HepG2 (cell line): ENCODE data around the gene UQCC2. TPM values are rescaled to one million over a fixed set of nuclear protein-coding genes. Genes with fewer than 3 reads are reported as not detected.

Experiments used
- ATAC-seq: fragments of 200-7000 bp; cut with Tn5 transposase; 3 replicates; pipeline ENCODE4 v1.9.1; 2020; ENCODE audit warnings: mild to moderate bottlenecking, moderate library complexity
- BruUV-seq: library from RNA; stranded (reverse); fragments of 400-500 nt; replicated peaks from 2 replicates; lab custom pipeline; 2021; lab: Mats Ljungman, UMichigan
- CTCF ChIA-PET: fragments of 300-600 bp; formaldehyde crosslinking; extraction: SDS; loops from one replicate; lab custom pipeline; 2021; ENCODE audit warnings: low total read pairs, inconsistent platforms, low intra/inter-chr PET ratio; lab: Yijun Ruan, JAX
- POLR2A ChIA-PET: fragments of 350-600 bp; sonication (Branson Sonifier 250); formaldehyde crosslinking; loops from one replicate; lab custom pipeline; 2020; ENCODE audit warnings: antibody characterized with exemption, inconsistent platforms; lab: Yijun Ruan, JAX
- DNase-seq: peaks from one replicate; pipeline ENCODE4 v3.0.0-alpha.2; 2015; ENCODE audit warnings: low spot score
- FAIRE-seq: peaks from 3 replicates; lab custom pipeline; 2011; peaks lifted over from hg19 to GRCh38; lab: Jason Lieb, UNC
- H2AFZ ChIP-seq: one replicate; pipeline ENCODE4 v1.6.1; 2011; ENCODE audit warnings: low read length, inconsistent platforms
- H3K27ac ChIP-seq: fragments of 300-600 bp; 3 replicates; pipeline ENCODE4 v1.8.0; 2011; ENCODE audit warnings: mixed run types, mild to moderate bottlenecking, mixed read lengths, low read length, inconsistent platforms; ENCODE audit not compliant: insufficient read depth; ENCODE audit errors: extremely low read length
- H3K27me3 ChIP-seq, 2 experiments: fragments of 200-600 bp in 1 of 2; 2 replicates in 1 of 2; 3 replicates in 1 of 2; pipeline versions ENCODE4 v1.6.0 to v1.8.0; 2011; ENCODE audit warnings: low read length in 2 of 2, mild to moderate bottlenecking in 2 of 2, moderate library complexity in 2 of 2, inconsistent platforms in 1 of 2; ENCODE audit not compliant: insufficient read depth in 2 of 2, control insufficient read depth in 1 of 2
- H3K36me3 ChIP-seq, 2 experiments: fragments of 200-600 bp in 1 of 2; replicated peaks in 1 of 2; 2 replicates in 1 of 2; 3 replicates in 1 of 2; pipeline versions ENCODE4 v1.5.1 to v1.8.0; 2011; ENCODE audit warnings: low read length in 2 of 2, inconsistent platforms in 1 of 2; ENCODE audit not compliant: insufficient read depth in 2 of 2, control insufficient read depth in 1 of 2
- H3K4me1 ChIP-seq: 2 replicates; pipeline ENCODE4 v1.5.1; 2012; ENCODE audit warnings: low read length, inconsistent platforms; ENCODE audit not compliant: insufficient read depth
- H3K4me2 ChIP-seq: 2 replicates; pipeline ENCODE4 v1.6.0; 2011; ENCODE audit warnings: low read depth, low read length, inconsistent platforms
- H3K4me3 ChIP-seq, 3 experiments: fragments of 200-600 bp in 1 of 3; sonication (generic), shearing (Covaris generic) in 1 of 3; replicated peaks in 1 of 3; 2 replicates each; pipeline ENCODE4 v1.5.1; 2011 to 2016; ENCODE audit warnings: low read length in 3 of 3, inconsistent platforms in 2 of 3, low read depth in 2 of 3, mild to moderate bottlenecking in 2 of 3, control low read depth in 1 of 3, mixed read lengths in 1 of 3; ENCODE audit not compliant: insufficient read depth in 1 of 3
- H3K79me2 ChIP-seq: one replicate; pipeline ENCODE4 v1.6.1; 2011; ENCODE audit warnings: low read length, inconsistent platforms; ENCODE audit not compliant: insufficient read depth
- H3K9ac ChIP-seq: 2 replicates; pipeline ENCODE4 v1.6.0; 2011; ENCODE audit warnings: mild to moderate bottlenecking, low read depth, low read length, inconsistent platforms; ENCODE audit not compliant: insufficient read depth
- H3K9me3 ChIP-seq: 2 replicates; pipeline ENCODE4 v1.5.1; 2012; ENCODE audit warnings: mild to moderate bottlenecking, low read length
- H4K20me1 ChIP-seq: 2 replicates; pipeline ENCODE4 v1.6.0; 2011; ENCODE audit warnings: inconsistent platforms, mild to moderate bottlenecking, low read length, moderate library complexity; ENCODE audit not compliant: insufficient read depth
- HDAC6 ChIP-seq: fragments of 200-600 bp; sonication (generic); IDR thresholded peaks from 2 replicates; pipeline ENCODE4 v1.7.0; 2017; ENCODE audit warnings: mild to moderate bottlenecking, antibody characterized with exemption, low read length, low read depth
- HNF4G ChIP-seq, 2 experiments: sonication (generic) in 1 of 2; formaldehyde crosslinking in 1 of 2; IDR thresholded peaks; 2 replicates each; pipeline versions ENCODE4 v1.4.0 to v1.6.1; 2011 to 2020; ENCODE audit warnings: borderline replicate concordance in 2 of 2, low read depth in 2 of 2, mild to moderate bottlenecking in 2 of 2, low read length in 1 of 2, missing genetic modification reagents in 1 of 2, moderate library complexity in 1 of 2
- KDM3A ChIP-seq: IDR thresholded peaks from 2 replicates; pipeline ENCODE4 v1.6.1; 2018; ENCODE audit warnings: low read depth, missing compliant biosample characterization
- ZNF562 ChIP-seq: sonication (generic); formaldehyde crosslinking; IDR thresholded peaks from 2 replicates; pipeline ENCODE4 v1.8.0; 2022; ENCODE audit warnings: missing genetic modification reagents, borderline replicate concordance
- ZNF775 ChIP-seq: sonication (generic); formaldehyde crosslinking; IDR thresholded peaks from 2 replicates; pipeline ENCODE4 v1.4.0; 2020; ENCODE audit warnings: missing genetic modification reagents, mild to moderate bottlenecking, moderate library complexity, borderline replicate concordance
- ZNF879 ChIP-seq: sonication (generic); formaldehyde crosslinking; IDR thresholded peaks from 2 replicates; pipeline ENCODE4 v1.8.1; 2023; ENCODE audit warnings: missing genetic modification reagents
- WGBS: methylation state at CpG from one replicate; pipeline ENCODE4 v1.1.6; 2017; ENCODE audit warnings: low lambda C conversion rate; 5-methylcytosine and 5-hydroxymethylcytosine counted together
- in situ Hi-C: cut with HindIII; loops from 2 replicates; pipeline ENCODE4 v1.10.0; 2017; ENCODE audit warnings: low pct_unique_long_range_greater_than_20kb; ENCODE audit not compliant: extremely low pct_ligation_motif_present
- intact Hi-C: fragments of 100-400 bp; cut with micrococcal nuclease; formaldehyde crosslinking; loops from one replicate; pipeline ENCODE4 v1.10.0; 2022; ENCODE audit not compliant: unreplicated experiment
- polyA plus RNA-seq, 8 experiments: library from polyadenylated mRNA; depleted of rRNA in 3 of 8; stranded (reverse) in 7 of 8; unstranded in 1 of 8; fragments of >200 nt; fragmentation: Illumina TruSeq in 4 of 8; extraction: Trizol in 4 of 8; gene quantifications; 2 replicates each; pipeline versions ENCODE4 v1.2.1 to v1.2.3, GENCODE V29; 2011 to 2016; ENCODE audit warnings: low read depth in 4 of 8, missing spikeins in 1 of 8, mixed read lengths in 1 of 8; ENCODE audit not compliant: insufficient read depth in 1 of 8
- total RNA-seq, 5 experiments: library from RNA; depleted of rRNA; stranded (reverse); fragments of >200 nt; fragmentation: Illumina TruSeq; extraction: Trizol; gene quantifications; 2 replicates each; pipeline ENCODE4 v1.2.3, GENCODE V29; 2016; ENCODE audit warnings: low read depth in 1 of 5
- TF ChIP-seq, protein P1 (sequence below): sonication (generic); formaldehyde crosslinking; conservative IDR thresholded peaks from 2 replicates; pipeline ENCODE4 v1.4.0; 2020; ENCODE audit warnings: missing genetic modification reagents
- TF ChIP-seq, protein P2 (sequence below): sonication (generic); formaldehyde crosslinking; IDR thresholded peaks from 2 replicates; pipeline ENCODE4 v1.5.0; 2020; ENCODE audit warnings: missing genetic modification reagents
- TF ChIP-seq, protein P3 (sequence below): sonication (generic); formaldehyde crosslinking; IDR thresholded peaks from 2 replicates; pipeline ENCODE4 v1.5.1; 2020; ENCODE audit warnings: missing genetic modification reagents, mild to moderate bottlenecking, borderline replicate concordance

UQCC2 gene
- total and polyA plus RNA-seq, 2 of the 13 experiments (the other 11 are each of a cell fraction or from before 2014, with no cell fraction given): 82.4 to 238 TPM

DNA sequence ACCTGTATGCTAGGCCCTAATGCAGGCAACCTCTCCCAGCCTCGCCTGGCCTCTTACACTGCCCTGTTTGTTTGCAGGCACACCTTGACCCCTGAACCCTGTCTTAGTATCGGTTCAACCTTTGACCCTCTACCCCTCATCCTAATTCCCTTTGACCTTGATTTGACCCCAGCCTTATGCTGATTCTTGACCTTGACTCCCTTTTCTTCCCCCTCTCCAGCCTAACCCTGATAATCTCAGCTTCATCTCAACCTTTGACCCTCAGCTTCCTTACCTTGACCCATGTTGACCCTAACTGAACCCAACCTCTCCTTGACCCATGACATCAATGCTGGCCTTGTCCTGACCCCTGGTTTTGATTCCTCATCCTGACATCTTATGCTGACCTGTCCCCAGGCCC, 33.8 kb downstream of the UQCC2 start (continued):
- TF ChIP-seq HNF4G (IDR thresholded peaks at IDR 0.05; ENCODE audit: borderline replicate concordance, low read depth, low read length): no peak
- TF ChIP-seq HNF4G (CRISPR knock-in tag; IDR thresholded peaks at IDR 0.05; ENCODE audit: borderline replicate concordance, low read depth): no peak

DNA sequence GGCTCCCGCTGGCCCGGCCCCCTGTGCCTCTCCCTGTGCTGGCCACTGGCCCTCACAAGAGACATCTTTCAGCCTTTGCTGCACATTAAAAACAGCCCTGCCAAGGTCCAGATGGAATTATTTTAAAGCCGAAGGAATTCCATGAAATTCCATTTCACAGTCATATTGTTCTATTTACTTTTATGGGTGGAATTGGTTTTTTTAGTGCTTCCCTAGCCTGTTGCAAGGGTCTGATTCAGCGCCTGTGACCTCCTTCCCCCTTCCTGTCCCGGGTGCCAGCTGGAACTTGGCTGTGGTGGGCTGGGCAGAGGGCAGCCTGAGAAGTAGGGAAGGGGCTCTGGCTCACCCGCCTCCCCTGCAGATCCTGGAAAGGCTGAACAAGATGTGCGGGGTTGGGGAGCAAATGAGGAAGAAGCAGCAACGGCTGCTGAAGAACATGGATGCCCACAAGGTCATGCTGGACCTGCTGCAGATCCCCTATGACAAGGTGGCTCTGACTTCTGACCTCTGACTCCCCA, 34.3 kb downstream of the UQCC2 start:
- H3K9ac ChIP-seq: no peak overlapping the region
- H3K4me1 ChIP-seq: no peaks in the 10 kb centered on the region
- TF ChIP-seq KDM3A (CRISPR knock-in tag) (no peak), HDAC6 (no peak), ZNF879 (no peak), ZNF562 (CRISPR knock-in tag) (no peak), ZNF775 (no peak)
- TF ChIP-seq, protein P1, sequence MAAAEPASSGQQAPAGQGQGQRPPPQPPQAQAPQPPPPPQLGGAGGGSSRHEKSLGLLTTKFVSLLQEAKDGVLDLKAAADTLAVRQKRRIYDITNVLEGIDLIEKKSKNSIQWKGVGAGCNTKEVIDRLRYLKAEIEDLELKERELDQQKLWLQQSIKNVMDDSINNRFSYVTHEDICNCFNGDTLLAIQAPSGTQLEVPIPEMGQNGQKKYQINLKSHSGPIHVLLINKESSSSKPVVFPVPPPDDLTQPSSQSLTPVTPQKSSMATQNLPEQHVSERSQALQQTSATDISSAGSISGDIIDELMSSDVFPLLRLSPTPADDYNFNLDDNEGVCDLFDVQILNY (CRISPR knock-in tag): no peak
- TF ChIP-seq, protein P2, sequence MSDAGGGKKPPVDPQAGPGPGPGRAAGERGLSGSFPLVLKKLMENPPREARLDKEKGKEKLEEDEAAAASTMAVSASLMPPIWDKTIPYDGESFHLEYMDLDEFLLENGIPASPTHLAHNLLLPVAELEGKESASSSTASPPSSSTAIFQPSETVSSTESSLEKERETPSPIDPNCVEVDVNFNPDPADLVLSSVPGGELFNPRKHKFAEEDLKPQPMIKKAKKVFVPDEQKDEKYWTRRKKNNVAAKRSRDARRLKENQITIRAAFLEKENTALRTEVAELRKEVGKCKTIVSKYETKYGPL (CRISPR knock-in tag): no peak
- TF ChIP-seq, protein P3, sequence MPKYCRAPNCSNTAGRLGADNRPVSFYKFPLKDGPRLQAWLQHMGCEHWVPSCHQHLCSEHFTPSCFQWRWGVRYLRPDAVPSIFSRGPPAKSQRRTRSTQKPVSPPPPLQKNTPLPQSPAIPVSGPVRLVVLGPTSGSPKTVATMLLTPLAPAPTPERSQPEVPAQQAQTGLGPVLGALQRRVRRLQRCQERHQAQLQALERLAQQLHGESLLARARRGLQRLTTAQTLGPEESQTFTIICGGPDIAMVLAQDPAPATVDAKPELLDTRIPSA: no peak
- 85% methylated on average over 8 of the region's 8 CpGs for whole genome bisulfite sequencing
- H3K4me2 ChIP-seq: no peak overlapping the region
- peaks cover 4 to 7% of the 10 kb centered on the region in 2 experiments; a peak in 2 of 5 replicates for H3K36me3 ChIP-seq
- no peaks in the 10 kb centered on the region; the same call in 1 of the 2 replicates for H4K20me1 ChIP-seq
- intact Hi-C loops (no loop called here), in situ Hi-C loops (no loop called here)
- POLR2A ChIA-PET: no interaction called here
- H3K79me2 ChIP-seq: no peaks in the 10 kb centered on the region
- DNase-seq (no peak), ATAC-seq (no peak), FAIRE-seq (no peak)
- H3K27me3 ChIP-seq: no peaks in the 10 kb centered on the region
- BruUV-seq: no TSS peak
- no peaks in the 10 kb centered on the region for H3K9me3 ChIP-seq
- H3K27ac ChIP-seq: no peak overlapping the region
- CTCF ChIA-PET: no interaction called here
- H2AFZ ChIP-seq: no peak overlapping the region
- H3K4me3 ChIP-seq: no peak overlapping the region
